ENCODE results near the gene GLS.
"Not testable (repeated sequence)": the region's sequence is repeated elsewhere in the genome, so short reads cannot be mapped to it uniquely, and the experiment has no call there.

GLS gene

GRCh38 chr2:190855245-190855644 is 25.4 kb upstream of the GLS start:
- DNase-seq (ENCODE audit: extremely low read depth in 1 of 2, low read depth in 1 of 2), result no peak

GRCh38 chr2:190856985-190857384 is 23.6 kb upstream of the GLS start:
- no peak for DNase-seq (ENCODE audit: extremely low read depth in 1 of 2, low read depth in 1 of 2)

GRCh38 chr2:190858817-190859216 is 21.8 kb upstream of the GLS start:
- DNase-seq (ENCODE audit: extremely low read depth in 1 of 2, low read depth in 1 of 2), result no peak

DNA sequence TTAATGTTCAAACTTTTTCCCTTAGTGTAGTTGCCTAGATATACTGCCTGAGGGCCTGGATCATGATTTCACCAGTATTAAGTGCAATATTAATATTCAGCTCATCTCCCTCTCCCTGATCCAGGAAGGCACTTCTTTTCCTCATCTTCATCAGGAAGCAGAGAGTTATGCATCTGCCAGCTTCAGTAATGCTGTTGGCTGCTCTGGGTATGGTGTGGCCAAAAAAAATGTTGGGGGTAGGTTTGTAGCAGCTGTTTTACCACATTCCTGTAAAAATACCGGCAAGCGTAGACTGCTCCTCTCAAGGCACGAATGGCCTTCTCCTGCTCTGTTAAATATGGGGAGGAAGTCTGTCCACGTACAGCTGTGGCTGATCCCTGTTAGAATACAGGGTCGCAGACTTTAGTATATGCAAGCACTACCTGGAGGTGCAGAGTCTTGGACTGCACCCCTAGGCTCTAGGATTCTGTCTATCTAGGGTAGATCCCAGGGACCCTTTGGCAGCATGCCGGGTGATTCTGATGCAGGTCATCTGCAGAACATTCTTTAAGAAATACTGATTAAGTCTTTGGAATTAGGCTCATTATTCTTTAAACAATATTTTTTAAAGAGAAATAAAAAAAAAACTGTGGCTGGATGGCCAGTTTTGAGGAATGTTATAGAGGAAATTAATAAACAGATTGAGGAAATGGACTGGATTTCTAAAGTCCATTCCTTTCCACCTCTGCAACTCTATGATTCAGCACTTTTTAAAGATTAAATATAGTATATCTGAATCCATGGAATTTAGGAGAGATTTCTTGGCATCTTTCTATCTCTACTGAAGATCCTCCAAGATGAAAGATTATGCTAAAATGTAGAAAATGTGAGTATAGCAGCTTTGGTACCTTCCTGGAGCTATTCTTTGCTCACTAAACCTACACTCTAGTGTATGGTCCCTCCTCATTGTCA is 21.0 kb upstream of the GLS start:
- DNase-seq (ENCODE audit: extremely low read depth in 1 of 2, low read depth in 1 of 2), result no peak

GRCh38 chr2:190860985-190861680 is 19.5 kb upstream of the GLS start:
- no peak for DNase-seq (ENCODE audit: extremely low read depth in 1 of 2, low read depth in 1 of 2)

DNA sequence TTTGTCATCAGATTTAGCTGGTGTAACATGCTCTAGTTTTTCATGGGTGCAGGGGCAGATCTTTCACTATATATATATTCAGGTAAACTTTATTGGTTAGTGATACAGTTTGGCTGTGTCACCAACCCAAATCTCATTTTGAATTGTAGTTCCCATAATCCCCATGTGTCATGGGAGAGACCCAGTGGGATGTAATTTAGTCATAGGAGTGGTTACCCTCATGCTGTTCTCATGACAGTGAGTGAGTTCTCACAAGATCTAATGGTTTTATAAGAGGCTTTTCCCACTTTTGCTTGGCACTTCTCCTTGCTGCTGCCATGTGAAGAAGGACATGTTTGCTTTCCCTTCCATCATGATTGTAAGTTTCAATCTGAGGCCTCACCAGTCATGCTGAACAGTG is 18.5 kb upstream of the GLS start:
- not testable (repeated sequence) for DNase-seq (ENCODE audit: extremely low read depth in 1 of 2, low read depth in 1 of 2)

DNA sequence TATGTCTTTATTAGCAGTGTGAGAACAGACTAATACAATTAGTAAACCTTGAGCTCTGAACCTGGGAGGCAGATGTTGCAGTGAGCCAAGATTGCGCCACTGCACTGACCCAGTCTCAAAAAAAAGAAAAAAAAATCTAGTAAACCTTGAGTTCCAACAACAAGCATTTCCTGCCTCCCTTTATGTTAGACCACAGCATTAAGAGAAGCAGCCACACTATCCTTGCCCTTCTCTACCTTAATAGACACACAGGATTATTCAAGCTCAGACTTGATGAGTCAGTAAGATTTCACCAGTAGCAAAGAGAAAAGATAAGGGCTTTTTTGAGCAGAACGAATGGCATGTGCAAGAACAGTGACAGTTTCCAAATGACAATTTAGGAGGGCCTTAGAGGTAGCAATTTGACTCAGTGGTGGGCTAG is 18.0 kb upstream of the GLS start:
- no peak for DNase-seq (ENCODE audit: extremely low read depth in 1 of 2, low read depth in 1 of 2)

DNA sequence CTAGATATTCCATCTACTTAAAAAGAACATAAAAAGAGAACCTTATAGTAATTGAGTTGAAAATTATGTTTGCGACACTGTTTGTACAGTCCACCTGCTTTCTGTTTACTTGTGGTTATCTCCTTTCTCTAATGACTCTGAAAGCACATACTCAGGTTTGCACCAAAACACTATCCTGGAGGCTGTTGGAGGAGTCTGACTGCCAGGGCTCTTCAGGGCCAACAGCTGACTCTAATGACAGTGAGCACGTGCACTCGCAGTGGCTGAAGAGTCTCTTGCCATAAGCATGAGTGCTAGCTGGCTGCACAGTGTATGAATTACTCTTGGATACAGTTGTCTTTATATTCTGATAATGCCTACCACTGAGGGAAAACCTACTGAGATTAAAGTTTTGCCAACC is 16.7 kb upstream of the GLS start:
- DNase-seq (ENCODE audit: extremely low read depth in 1 of 2, low read depth in 1 of 2), result no peak

DNA sequence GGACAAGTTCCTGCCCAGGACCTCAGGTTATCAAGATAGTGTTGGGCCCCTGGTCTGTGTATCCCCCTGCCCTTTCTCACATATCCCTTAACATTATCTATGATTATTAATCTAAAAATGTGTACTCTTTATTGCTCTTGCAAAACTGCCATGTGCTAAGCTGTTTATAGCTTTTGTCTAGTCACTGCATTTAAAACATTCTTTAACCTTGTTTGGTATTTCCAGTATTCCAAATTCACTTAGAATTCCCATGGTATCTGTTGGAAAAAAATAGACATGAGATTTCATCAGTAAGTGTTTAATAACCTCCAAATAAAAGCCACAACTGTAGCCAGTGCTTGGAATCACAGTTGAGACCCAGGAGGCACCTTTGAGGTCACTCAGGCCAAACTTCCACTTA is 16.2 kb upstream of the GLS start:
- no peak for DNase-seq (ENCODE audit: extremely low read depth in 1 of 2, low read depth in 1 of 2)

DNA sequence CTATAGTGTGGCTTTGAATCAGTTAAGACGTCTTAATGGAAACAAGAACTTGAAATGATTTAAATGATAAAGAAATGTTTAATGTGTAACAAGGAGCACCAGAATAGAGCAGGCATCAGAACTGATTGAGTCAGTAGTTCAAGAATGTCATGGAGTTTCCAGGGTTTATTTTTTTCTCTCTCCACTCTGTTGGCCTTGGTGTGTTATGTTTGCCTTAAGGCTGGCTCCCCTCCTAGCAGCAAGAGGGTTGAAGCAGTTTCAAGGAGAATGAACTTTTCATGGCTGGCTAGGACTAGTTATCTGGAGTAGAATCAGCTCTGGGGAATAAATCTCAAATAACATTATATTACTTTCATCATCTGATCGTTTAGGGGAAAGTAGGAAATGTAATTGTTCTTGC is 13.4 kb upstream of the GLS start:
- no peak for DNase-seq (ENCODE audit: extremely low read depth in 1 of 2, low read depth in 1 of 2)

GRCh38 chr2:190867832-190868231 is 12.8 kb upstream of the GLS start:
- DNase-seq (ENCODE audit: extremely low read depth in 1 of 2, low read depth in 1 of 2), result no peak

DNA sequence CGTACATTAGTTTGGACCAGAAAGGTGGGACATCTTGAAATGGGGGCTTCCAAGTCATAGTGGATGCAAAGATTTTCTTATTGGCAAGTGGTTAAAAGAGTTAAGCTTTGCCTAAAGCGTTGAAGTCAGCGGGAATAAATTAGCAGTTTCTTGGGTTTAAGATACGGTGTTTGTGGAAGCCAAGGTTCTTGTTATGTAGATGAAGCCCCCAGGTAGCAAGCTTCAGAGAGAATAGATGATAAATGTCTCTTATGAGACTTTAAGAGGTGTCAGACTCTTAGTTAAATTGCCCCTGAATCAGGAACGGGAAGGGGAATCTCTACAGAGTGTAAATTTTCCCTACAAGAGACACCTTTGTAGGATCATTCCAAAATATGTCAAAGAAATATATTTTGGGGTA is 10.9 kb upstream of the GLS start:
- DNase-seq (ENCODE audit: extremely low read depth in 1 of 2, low read depth in 1 of 2), result no peak

GRCh38 chr2:190873451-190873850 is 7.2 kb upstream of the GLS start:
- DNase-seq (ENCODE audit: extremely low read depth in 1 of 2, low read depth in 1 of 2), result not testable (repeated sequence)

GRCh38 chr2:190875891-190876290 is 4.7 kb upstream of the GLS start:
- DNase-seq (ENCODE audit: extremely low read depth in 1 of 2, low read depth in 1 of 2), result no peak

GRCh38 chr2:190876631-190877030 is 4.0 kb upstream of the GLS start:
- DNase-seq (ENCODE audit: extremely low read depth in 1 of 2, low read depth in 1 of 2), result no peak

- no peak for DNase-seq (ENCODE audit: extremely low read depth in 1 of 2, low read depth in 1 of 2)
Observed at GRCh38 chr2:190877436-190877835, 3.2 kb upstream of the GLS start.

GRCh38 chr2:190879474-190880377 is 895 bp upstream of the GLS start:
- DNase-seq (ENCODE audit: extremely low read depth in 1 of 2, low read depth in 1 of 2), result peak; percentile 27 to 32

DNA sequence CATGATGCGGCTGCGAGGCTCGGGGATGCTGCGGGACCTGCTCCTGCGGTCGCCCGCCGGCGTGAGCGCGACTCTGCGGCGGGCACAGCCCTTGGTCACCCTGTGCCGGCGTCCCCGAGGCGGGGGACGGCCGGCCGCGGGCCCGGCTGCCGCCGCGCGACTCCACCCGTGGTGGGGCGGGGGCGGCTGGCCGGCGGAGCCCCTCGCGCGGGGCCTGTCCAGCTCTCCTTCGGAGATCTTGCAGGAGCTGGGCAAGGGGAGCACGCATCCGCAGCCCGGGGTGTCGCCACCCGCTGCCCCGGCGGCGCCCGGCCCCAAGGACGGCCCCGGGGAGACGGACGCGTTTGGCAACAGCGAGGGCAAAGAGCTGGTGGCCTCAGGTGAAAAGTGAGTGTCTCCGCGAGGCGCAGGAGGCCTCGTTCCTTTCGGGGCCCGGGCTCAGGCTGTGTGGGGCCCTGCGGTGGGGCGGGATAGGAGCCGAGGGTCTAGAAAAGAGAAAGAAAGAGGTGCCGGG is 520 bp downstream of the GLS start:
- peak in 1 of 2 donors; percentile 27 for DNase-seq (ENCODE audit: extremely low read depth in 1 of 2, low read depth in 1 of 2)

- DNase-seq (ENCODE audit: extremely low read depth in 1 of 2, low read depth in 1 of 2), result peak; percentile 32 to 57
Observed at GRCh38 chr2:190881598-190882410, 1.2 kb downstream of the GLS start.

GRCh38 chr2:190882411-190882766 is 1.8 kb downstream of the GLS start:
- no peak for DNase-seq (ENCODE audit: extremely low read depth in 1 of 2, low read depth in 1 of 2)

All from activated CD8-positive, alpha-beta memory T cell treated with anti-CD3 and anti-CD28 coated beads for 1 hour (primary cell).